ENCODE measurements around the gene GSC2. TPM values are rescaled to one million over a fixed set of nuclear protein-coding genes. Genes with fewer than 3 reads are reported as not detected.

Gene GSC2
- total and polyA plus RNA-seq, 10 donors = not detected

DNA sequence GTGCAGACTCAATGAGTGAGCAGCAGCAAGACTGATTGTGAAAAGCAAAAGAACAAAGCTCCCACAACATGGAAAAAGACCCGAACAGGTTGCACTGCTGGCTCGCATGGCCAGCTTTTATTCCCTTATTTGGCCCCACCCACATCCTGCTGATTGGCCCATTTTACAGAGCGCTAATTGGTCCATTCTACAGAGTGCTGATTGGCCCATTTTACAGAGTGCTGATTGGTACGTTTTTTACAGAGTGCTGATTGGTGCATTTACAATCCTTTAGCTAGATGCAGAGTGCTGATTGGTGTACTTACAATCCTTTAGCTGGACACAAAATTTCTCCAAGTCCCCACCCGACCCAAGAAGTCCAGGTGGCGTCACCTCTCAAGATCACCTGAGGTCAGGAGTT is 43.8 kb upstream of the GSC2 start:
- no peaks in the 10 kb centered on the region for H3K9me3 ChIP-seq
- H3K4me3 ChIP-seq = no peak overlapping the region
- H3K36me3 ChIP-seq = peaks cover 0 to 99% (median 0%) of the 10 kb centered on the region in 6 donors
- DNase-seq = no peak
- TF ChIP-seq, protein P1, sequence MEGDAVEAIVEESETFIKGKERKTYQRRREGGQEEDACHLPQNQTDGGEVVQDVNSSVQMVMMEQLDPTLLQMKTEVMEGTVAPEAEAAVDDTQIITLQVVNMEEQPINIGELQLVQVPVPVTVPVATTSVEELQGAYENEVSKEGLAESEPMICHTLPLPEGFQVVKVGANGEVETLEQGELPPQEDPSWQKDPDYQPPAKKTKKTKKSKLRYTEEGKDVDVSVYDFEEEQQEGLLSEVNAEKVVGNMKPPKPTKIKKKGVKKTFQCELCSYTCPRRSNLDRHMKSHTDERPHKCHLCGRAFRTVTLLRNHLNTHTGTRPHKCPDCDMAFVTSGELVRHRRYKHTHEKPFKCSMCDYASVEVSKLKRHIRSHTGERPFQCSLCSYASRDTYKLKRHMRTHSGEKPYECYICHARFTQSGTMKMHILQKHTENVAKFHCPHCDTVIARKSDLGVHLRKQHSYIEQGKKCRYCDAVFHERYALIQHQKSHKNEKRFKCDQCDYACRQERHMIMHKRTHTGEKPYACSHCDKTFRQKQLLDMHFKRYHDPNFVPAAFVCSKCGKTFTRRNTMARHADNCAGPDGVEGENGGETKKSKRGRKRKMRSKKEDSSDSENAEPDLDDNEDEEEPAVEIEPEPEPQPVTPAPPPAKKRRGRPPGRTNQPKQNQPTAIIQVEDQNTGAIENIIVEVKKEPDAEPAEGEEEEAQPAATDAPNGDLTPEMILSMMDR (IDR thresholded peaks at IDR 0.05 in 8 of 11, conservative IDR thresholded peaks at IDR 0.05 in 3 of 11) = no peak
- no peak for TF ChIP-seq POLR2A (IDR thresholded peaks at IDR 0.05)
- TF ChIP-seq POLR2AphosphoS5 (IDR thresholded peaks at IDR 0.05) = no peak
- 91 to 97% (median 95%) methylated on average over 6 of the region's 6 CpGs for WGBS, 5 donors
- H3K27me3 ChIP-seq (replicated peaks in 1 of 7) = no peaks in the 10 kb centered on the region
- H3K4me1 ChIP-seq = peaks cover 0 to 8% (median 2%) of the 10 kb centered on the region in 6 donors
- intact Hi-C loops (cut with DNase I; ENCODE audit: low total_unique reads) = no loop called here
- no peak overlapping the region for H3K27ac ChIP-seq

DNA sequence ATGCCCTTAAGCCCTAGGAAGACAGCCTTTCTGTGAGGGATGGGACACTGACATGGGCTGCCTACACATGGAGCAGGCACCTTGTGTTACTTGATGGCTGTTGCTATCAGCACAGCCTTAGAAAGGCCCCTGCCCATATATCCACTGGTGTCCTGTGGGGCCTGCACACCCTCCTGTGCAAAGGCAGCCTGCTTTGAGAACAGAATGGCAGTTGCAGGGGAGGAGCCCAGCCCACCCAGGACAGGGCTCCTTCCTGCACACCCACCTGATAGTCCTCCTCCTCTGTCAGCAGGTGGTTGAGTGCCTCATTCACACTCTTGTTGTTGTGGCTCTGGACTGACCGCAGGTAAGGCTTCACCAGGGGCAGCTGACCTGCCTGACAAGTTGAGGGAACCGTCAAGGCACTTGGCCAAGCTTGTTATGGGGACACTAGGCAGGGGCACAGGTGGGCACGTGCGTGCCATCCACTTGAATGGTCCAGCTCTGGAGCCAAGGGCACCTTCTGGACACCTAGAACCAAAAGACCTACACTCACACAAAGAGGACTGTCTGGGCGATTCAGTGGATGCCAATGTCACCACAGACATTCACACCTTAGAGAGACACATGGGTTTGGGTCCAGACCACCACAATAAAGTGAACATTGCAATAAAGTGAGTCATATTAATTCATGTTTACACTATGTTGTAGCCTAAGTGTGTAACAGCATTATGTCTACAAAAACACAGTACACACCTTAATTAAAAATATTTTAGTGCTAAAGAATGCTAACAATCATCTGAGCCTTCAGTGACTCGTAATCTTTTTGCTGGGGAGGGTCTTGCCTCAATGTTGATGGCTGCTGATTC is 37.8 kb upstream of the GSC2 start:
- Histone ChIP-seq H3K4me3 (no peak overlapping the region), H3K27ac (no peak overlapping the region), H3K4me1 (no peaks in the 10 kb centered on the region), H3K9me3 (no peaks in the 10 kb centered on the region), H3K27me3 (replicated peaks in 1 of 7) (no peaks in the 10 kb centered on the region), H3K36me3 (peaks cover 0 to 96% (median 0%) of the 10 kb centered on the region in 6 donors)
- intact Hi-C loops (cut with DNase I; ENCODE audit: low total_unique reads) = no loop called here
- no peak for DNase-seq
- WGBS, 5 donors = 85 to 90% (median 87%) methylated on average over 4 to 6 of the region's 6 CpGs
- TF ChIP-seq POLR2A (IDR thresholded peaks at IDR 0.05) (no peak), POLR2AphosphoS5 (IDR thresholded peaks at IDR 0.05) (no peak)
- TF ChIP-seq, protein P1 (IDR thresholded peaks at IDR 0.05 in 8 of 11, conservative IDR thresholded peaks at IDR 0.05 in 3 of 11) = no peak

DNA sequence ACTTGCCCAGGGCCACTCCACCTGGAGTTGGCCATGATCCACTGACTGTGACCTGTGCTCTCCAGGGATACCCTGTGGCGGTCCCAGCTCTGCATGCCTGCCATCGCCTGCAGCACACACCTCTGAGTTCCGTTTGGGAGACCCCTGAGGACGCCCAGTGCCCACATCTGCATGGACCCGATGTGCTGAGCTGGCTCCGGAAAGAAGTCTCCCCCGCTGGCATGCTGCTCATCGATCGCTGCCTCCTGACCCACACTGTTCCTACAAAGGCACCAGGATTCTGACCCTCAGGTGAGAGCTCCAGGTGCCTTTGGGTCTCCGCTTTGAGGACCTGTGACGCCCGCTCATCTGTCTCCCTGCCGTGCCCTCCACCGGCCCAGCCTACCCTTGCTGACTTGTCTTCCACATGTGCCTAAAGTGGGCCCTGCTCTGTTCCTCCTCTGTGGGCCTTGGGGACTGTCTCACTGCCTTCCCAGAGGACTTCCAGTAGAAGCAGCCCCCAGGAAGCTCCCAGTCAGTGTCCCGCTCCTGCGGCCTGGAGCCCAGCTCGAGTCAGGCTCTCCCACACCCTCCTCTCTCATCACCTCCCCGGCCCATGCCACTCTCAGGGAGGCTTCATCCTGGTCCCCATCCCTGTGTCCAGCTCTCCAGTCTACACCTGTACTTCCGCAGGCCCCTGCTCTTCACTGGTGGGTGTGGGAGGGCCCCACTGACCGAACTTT is 34.3 kb upstream of the GSC2 start:
- Histone ChIP-seq H3K27me3 (replicated peaks in 1 of 7) (no peaks in the 10 kb centered on the region), H3K36me3 (peaks cover 0 to 74% (median 0%) of the 10 kb centered on the region in 6 donors), H3K27ac (no peak overlapping the region), H3K4me3 (no peak overlapping the region), H3K9me3 (no peaks in the 10 kb centered on the region), H3K4me1 (peaks cover 3 to 6% (median 4%) of the 10 kb centered on the region in 6 donors)
- no peak for DNase-seq
- intact Hi-C loops (cut with DNase I; ENCODE audit: low total_unique reads) = no loop called here
- TF ChIP-seq, protein P1 (IDR thresholded peaks at IDR 0.05 in 8 of 11, conservative IDR thresholded peaks at IDR 0.05 in 3 of 11) = no peak
- TF ChIP-seq POLR2AphosphoS5 (IDR thresholded peaks at IDR 0.05) (no peak), POLR2A (IDR thresholded peaks at IDR 0.05) (no peak)
- WGBS, 5 donors = 89 to 94% (median 90%) methylated on average over 17 to 20 of the region's 20 CpGs

DNA sequence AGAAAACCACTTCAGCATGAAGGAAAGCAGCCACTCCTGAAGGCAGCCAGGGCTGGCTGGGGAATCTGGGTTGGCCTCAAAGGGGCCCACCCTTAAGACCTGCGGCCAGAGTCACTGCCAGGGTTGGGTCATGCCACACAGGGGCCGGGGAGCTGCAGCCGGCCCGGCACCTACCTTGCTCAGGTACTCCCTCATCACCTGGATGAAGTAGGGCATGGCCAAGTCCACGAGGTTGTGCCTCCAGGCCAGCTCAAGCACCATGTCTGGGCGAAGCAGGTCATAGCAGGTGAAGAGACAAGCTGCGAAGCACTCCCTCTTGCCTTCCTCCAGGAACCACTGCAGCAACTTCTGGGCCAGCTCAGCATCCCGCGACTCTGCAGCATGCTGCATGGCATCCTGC is 33.1 kb upstream of the GSC2 start:
- TF ChIP-seq, protein P1 (IDR thresholded peaks at IDR 0.05 in 8 of 11, conservative IDR thresholded peaks at IDR 0.05 in 3 of 11) = no peak
- TF ChIP-seq POLR2A (IDR thresholded peaks at IDR 0.05) = no peak
- TF ChIP-seq POLR2AphosphoS5 (IDR thresholded peaks at IDR 0.05) = no peak
- Histone ChIP-seq H3K4me1 (peaks cover 6 to 14% (median 9%) of the 10 kb centered on the region in 6 donors), H3K27ac (no peak overlapping the region), H3K9me3 (no peaks in the 10 kb centered on the region), H3K27me3 (replicated peaks in 1 of 7) (no peaks in the 10 kb centered on the region), H3K36me3 (peaks cover 0 to 62% (median 0%) of the 10 kb centered on the region in 6 donors), H3K4me3 (no peak overlapping the region)
- DNase-seq = no peak
- intact Hi-C loops (cut with DNase I; ENCODE audit: low total_unique reads) = no loop called here
- WGBS, 5 donors = 82 to 95% (median 91%) methylated on average over 5 to 9 of the region's 9 CpGs
